Left colon (tissue), 2 donors: ENCODE data around the gene NT5DC1. TPM values are rescaled to one million over a fixed set of nuclear protein-coding genes. Genes with fewer than 3 reads are reported as not detected.
"Not testable (repeated sequence)": the region's sequence is repeated elsewhere in the genome, so short reads cannot be mapped to it uniquely, and the experiment has no call there.

Experiments used
- ATAC-seq: fragments of 200-7000 bp; cut with Tn5 transposase; one replicate; pipeline ENCODE4 v1.9.1; 2020; ENCODE audit warnings: mild to moderate bottlenecking, moderate library complexity
- DNase-seq, 2 donors: peaks; one replicate each; pipeline ENCODE4 v3.0.0-alpha.2; 2020
- intact Hi-C, 2 donors: fragments of 100-400 bp; cut with DNase I in 1 of 2; cut with micrococcal nuclease in 1 of 2; formaldehyde crosslinking; loops; one replicate each; pipeline versions ENCODE4 v1.11.2 to v1.14.0; 2022; cut with DNase I, micrococcal nuclease
- total RNA-seq, 2 donors: library from RNA; stranded (reverse); fragmentation: NEBNext Ultra II Directional; extraction: Animal tissue kit (Norgen Biotek cat#: 25700); gene quantifications; one replicate each; pipeline ENCODE4 v1.2.1, GENCODE V29; 2021
- donor health status: DM: no; HTN: no; CAD: no.
- donor health status: DM: yes; HTN: yes; CAD: no.

The NT5DC1 gene
- total RNA-seq, 2 donors from 2014 or later: 43.7 to 45.2 TPM

DNA sequence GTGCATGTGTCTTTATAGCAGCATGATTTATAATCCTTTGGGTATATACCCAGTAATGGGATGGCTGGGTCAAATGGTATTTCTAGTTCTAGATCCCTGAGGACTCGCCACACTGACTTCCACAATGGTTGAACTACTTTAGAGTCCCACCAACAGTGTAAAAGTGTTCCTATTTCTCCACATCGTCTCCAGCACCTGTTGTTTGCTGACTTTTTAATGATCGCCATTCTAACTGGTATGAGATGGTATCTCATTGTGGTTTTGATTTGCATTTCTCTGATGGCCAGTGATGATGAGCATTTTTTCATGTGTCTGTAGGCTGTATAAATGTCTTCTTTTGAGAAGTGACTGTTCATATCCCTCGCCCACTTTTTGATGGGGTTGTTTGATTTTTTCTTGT, 184.3 kb downstream of the NT5DC1 start:
- ATAC-seq, DNase-seq: not testable (repeated sequence)
- intact Hi-C loops: loop anchor here in 1 of 2 donors (10.0 kb wide), 1 partner anchor 80 kb away; no protein-coding TSS in a partner anchor

DNA sequence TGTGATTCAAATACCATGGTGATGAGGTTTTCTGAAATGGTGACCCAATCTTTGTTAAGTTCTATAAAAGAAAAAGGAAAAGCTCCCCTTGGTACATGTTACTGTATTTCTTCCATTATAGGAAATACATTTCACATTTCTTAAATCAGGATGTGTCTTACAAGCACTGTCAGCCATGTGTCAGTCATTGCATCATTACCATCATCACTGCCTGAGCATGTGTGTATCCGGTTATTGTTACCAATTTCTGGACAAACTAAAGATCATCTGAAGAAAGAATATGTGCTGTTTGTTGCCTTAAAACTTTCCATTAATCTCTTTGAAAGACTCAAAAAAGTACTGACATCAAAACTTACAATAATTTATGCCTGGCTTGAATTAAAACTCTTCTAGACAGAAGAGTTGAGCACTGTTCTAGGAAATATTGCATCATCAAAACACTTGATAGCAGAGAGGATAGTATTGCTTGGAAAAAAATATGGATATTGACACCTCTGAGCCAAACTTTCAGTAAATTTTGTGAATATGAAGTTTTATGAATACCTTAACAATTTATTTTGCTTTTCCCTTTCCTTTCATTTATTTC, 186.2 kb downstream of the NT5DC1 start:
- ATAC-seq: no peak
- no peak for DNase-seq
- intact Hi-C loops: loop anchor here in 1 of 2 donors (10.0 kb wide), 1 partner anchor 78 kb away; no protein-coding TSS in a partner anchor

DNA sequence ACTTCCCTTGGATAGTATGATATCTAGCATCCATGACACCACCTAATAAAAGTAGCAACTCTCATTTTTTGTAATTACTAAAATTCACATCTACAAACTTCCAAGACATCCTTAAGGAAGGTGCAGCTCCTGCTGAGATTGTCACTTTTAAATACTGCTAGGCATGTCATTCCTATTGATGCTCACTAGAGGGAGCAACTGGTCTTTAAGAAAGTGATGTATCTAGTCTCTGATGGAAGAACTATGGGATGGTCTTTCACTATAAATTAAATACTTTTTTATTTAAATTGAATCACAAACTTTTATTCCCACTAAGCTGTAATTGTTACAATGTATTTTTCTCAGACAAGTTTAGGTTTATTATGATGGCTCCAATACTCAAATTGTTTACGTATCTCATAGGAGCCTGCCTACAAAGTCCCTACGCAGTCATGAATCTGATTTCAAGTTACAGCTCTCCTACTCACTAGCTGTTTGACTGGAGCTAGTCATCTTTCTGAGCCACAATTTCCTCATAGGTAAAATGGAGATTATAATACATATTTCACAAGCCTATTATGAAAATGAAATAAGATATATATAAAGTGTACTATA, 187.1 kb downstream of the NT5DC1 start:
- ATAC-seq (peak; percentile 65), DNase-seq (no peak)
- intact Hi-C loops: loop anchor here in 1 of 2 donors (10.0 kb wide), 1 partner anchor 77 kb away; no protein-coding TSS in a partner anchor

DNA sequence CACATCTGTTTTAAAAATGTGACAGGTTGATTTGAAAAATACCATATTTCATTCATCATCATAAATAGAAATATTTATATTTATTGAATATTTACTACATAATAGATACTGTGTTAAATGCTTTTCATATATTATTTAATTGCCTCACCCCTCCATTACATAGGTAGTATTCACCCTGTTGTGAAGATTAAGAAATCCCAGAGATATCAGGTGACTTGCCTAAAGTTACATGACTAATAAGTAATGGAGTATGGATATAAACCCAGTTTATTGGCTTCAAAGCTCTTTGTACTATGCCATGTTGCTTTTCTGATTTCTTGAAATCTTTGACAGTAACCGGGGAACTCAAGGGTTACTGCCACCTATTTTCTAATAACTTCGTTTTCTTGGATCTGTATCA, 189.2 kb downstream of the NT5DC1 start:
- DNase-seq (no peak), ATAC-seq (no peak)
- intact Hi-C loops: loop anchor here in 1 of 2 donors (10.0 kb wide), 2 partner anchors 75 to 145 kb away; no protein-coding TSS in a partner anchor

DNA sequence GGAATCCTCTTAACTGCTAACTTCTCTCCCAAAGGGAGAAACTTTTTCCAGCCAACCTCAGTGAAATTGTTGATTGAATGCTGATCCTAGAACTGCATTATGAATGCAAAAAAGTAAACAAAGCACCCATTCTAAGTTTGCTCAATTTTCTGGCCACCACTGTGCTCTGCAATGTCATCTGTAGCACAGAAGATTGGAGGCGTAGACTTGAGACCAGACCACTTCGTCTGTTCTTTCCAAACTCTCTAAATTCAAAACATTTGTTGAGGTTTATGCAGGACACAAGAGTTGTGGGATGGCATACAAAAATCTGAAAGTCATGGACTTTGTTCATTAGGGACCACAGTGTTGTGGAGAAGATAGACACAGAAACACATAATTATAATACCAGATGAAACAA, 190.1 kb downstream of the NT5DC1 start:
- intact Hi-C loops: loop anchor here in 1 of 2 donors (10.0 kb wide), 1 partner anchor 144 kb away; no protein-coding TSS in a partner anchor
- ATAC-seq: no peak
- DNase-seq: no peak

DNA sequence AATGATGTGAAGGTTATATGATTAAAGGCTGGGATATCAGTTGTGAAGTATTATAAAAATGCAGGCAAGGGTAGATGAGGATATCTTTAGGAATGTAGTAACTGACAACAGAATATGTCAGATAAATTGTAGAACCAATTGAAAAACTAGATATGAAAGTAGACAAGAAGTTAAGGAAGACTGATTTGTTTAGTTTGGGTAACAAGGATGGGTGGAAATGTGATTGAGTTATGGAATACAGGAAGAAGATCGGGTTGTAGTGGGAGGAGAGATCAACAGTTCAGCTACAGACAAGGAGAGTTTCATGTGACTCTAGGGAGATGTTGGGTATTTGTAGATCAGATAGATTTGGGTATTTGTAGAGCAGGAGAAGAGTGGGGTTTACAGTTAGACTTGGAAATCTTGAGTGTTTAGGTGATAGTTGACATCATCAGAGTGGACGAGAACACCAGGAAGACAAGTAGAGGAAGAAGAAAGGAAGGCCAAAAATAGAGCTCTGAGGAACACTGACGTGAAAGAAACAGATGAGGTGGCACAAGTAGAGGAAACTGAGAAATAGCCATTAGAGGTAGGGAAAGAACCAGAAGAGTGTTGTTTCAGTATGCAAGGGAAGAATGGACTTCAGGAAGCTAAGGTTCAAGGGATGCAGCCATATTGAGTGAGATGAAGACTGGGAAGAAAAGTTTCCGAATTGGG, 191.2 kb downstream of the NT5DC1 start:
- no peak for DNase-seq
- intact Hi-C loops: loop anchor here in 1 of 2 donors (10.0 kb wide), 1 partner anchor 143 kb away; no protein-coding TSS in a partner anchor
- ATAC-seq: no peak

DNA sequence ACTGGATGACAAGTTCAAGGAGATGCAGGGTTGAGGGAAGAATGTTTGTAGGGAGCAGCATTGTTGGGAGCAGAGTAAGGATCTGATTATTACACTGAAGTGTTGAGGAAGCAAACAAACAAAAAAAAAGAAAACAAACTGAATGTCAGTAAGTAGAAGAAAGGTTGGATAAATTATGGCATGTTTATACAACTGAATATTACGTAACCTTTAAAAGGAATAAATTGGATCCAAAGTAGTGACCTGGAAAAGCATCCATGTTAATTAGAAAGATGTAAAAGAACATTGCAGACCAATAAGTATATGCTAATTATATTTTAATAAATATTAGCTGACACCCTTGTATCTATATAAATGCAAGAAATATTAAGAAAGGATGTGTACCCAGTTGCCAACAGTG, 191.9 kb downstream of the NT5DC1 start:
- ATAC-seq: no peak
- intact Hi-C loops: loop anchor here in 1 of 2 donors (10.0 kb wide), 1 partner anchor 142 kb away; no protein-coding TSS in a partner anchor

DNA sequence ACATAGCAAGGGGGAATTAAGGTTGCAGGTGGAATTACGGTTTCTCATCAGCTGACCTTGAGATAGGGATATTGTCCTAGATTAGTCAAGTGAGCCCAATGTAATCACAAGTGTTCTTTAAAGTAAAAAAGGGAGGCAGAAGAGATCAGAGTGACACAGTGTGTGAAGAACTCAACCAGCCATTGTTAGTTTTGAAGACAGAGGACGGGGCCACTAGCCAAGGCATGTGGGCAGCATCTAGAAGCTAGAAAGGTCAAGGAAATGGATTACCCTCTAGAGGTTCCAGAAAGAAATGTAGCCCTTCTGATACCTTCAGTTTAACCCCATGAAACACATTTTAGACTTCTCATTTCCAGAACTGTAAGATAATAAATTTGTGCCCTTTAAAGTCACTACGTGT, 197.6 kb downstream of the NT5DC1 start:
- no peak for DNase-seq
- intact Hi-C loops: loop anchor here in 1 of 2 donors (10.0 kb wide), 1 partner anchor 137 kb away; no protein-coding TSS in a partner anchor
- no peak for ATAC-seq

More for the DNA sequence above, 191.9 kb downstream of the NT5DC1 start:
- no peak for DNase-seq

DNA sequence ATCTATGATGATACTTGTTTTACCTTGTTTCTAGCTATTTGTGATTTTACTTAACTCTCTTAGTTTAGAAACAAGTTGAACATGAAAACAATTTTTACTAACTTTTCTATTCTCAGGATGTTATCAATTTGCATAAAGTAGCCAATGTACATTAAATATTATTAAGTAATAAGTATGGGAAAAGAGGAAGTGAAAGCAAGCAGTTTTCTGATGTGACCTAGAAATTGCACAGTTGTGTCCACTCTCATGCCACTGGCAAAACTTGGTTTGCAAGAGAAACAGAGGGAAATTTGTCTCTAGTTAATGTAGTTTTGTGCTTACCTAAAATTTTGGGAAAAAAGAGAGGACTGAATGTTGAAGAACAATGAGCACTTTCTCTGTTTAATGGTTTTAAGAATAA, 198.3 kb downstream of the NT5DC1 start:
- intact Hi-C loops: loop anchor here in 1 of 2 donors (10.0 kb wide), 1 partner anchor 136 kb away; no protein-coding TSS in a partner anchor
- ATAC-seq (no peak), DNase-seq (no peak)

Other genes with a start within 250 kb of the NT5DC1 start
- gene FRK, start 40.0 kb upstream of the NT5DC1 start, total RNA-seq: 10 to 100 TPM; 22.6 to 27.6 TPM
- not detected for gene COL10A1, start 25.3 kb downstream of the NT5DC1 start, total RNA-seq
- gene TSPYL4, start 153.2 kb downstream of the NT5DC1 start, total RNA-seq: 1 to 10 TPM; 5.7 to 7.5 TPM
- gene TSPYL1, start 179.1 kb downstream of the NT5DC1 start, total RNA-seq: 10 to 100 TPM; 70.1 to 80.1 TPM